ENCODE data around the gene SLC25A51.

The SLC25A51 gene

DNA sequence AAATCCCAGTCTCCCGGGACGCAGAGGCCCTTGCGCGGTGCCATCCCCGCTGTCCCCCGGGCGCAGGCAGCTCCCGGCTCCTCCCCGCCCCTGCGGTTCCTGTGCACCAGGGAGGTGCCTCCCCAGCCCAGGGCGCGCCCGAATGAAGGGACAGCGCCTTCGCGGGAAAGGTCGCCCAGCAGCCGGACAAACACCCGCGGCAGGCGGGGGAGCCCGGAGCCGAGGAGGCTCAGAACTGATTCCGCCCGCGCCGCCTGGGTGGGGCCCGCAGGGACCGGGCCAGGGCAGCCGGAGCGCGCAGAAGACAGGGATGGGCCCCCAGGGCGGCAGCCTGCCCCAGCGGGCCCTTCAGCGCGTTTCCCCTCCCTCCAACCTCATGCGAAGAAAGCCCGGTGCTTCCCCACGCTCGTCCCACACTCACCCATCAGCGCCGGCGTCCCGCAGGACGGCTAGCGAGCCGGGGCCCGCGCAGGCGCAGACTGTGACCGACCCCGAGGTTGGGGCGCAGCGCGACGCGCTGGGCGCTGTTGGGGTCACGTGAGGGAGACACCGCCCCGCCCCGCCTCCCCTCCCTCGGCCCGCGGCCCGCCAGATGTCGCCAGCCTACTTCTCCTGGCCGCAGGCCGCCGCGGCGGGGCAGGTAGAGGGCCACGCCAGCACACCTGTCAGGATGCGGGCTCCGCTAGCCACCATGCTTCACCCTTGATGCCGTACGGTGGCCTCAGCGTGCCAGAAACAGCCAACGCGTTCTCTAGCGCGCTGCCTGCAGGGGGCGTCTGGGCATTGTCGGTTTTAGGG is at the start of gene SLC25A51:
Gene SLC25A51, minus strand, starts transcription at position 481 of the 798 bp plus-strand sequence. CDS start 15,577 bp downstream, outside the sequence.
- no peak for TF ChIP-seq EZH2 (IDR thresholded peaks at IDR 0.05)
- TF ChIP-seq FOXP2 (optimal IDR thresholded peaks at IDR 0.05; ENCODE audit: control extremely low read depth, extremely low read length, insufficient read depth): no peak
- TF ChIP-seq POLR2AphosphoS5 (IDR thresholded peaks at IDR 0.05; ENCODE audit: borderline replicate concordance, low read depth, low read length): peak; percentile 87
- peak within 1 kb of the TSS; percentile 78 for H3K9ac ChIP-seq (ENCODE audit: insufficient read length)
- DNase-seq (ENCODE audit: low read depth, low spot score): peak; percentile 50
- H3K4me3 ChIP-seq: peak within 1 kb of the TSS; percentile 99
- no peak within 1 kb of the TSS for H3K27ac ChIP-seq
- H3K36me3 ChIP-seq (ENCODE audit: insufficient read depth, low read length): peaks cover 6% of the 10 kb centered on the region
- no peaks in the 10 kb centered on the region for H3K9me3 ChIP-seq (ENCODE audit: low read depth, low read length)

DNA sequence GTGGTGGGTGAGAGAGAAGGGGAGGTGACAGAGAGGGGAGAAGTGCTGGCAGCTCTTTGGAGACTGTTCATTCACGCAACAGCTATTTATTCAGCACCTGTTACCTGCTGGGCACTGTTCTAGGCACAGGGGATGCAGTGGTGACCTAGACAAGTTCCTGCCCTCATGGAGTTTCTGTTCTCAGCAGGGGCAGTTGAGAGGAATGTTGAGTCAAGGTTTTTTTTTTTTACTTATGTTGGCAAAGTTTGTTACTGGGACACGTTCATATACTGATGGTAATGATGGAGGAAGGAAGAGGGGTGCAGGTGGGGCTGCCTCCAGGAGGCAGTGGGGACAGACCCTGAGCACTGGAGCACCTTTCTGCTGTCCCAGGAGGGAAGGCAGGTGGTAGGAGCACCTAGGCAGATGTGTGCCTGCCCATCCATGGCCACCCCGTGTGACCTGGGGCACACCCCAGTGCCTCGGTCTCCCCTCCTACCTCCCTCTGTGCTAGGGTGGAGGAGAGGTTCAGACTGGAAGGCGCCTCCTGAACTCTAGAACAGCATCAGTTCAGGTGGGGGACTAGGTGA is 49.4 kb upstream of the SLC25A51 start:
- no peaks in the 10 kb centered on the region for H3K9me3 ChIP-seq (ENCODE audit: low read depth, low read length)
- no peak for DNase-seq (ENCODE audit: low read depth, low spot score)
- H3K9ac ChIP-seq (ENCODE audit: insufficient read length): no peak overlapping the region
- H3K4me3 ChIP-seq: no peak overlapping the region
- no peak overlapping the region for H3K27ac ChIP-seq
- peaks cover 60% of the 10 kb centered on the region for H3K36me3 ChIP-seq (ENCODE audit: insufficient read depth, low read length)
- TF ChIP-seq EZH2 (IDR thresholded peaks at IDR 0.05) (no peak), POLR2AphosphoS5 (IDR thresholded peaks at IDR 0.05; ENCODE audit: borderline replicate concordance, low read depth, low read length) (no peak), FOXP2 (optimal IDR thresholded peaks at IDR 0.05; ENCODE audit: control extremely low read depth, extremely low read length, insufficient read depth) (no peak)

DNA sequence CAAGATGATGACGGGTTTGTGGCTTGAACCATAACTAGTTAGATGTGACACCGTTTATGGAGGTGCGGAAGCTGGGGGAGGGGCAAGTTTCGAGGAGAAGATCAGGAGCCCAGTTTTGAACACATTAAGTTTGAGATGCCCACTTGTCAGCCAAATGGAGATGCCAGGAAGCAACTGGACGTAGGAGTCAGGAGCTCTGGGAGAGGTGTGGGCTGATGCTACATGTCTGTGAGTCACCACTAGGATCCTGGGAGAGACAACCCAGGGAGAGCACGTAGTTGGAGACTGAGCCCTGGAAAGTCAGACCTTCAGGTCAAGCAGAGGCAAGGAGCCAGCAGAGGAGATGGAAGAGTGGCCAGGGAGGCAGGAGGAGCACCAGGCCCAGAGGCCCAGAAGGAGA is 48.8 kb upstream of the SLC25A51 start:
- H3K9ac ChIP-seq (ENCODE audit: insufficient read length): no peak overlapping the region
- TF ChIP-seq POLR2AphosphoS5 (IDR thresholded peaks at IDR 0.05; ENCODE audit: borderline replicate concordance, low read depth, low read length) (no peak), EZH2 (IDR thresholded peaks at IDR 0.05) (no peak), FOXP2 (optimal IDR thresholded peaks at IDR 0.05; ENCODE audit: control extremely low read depth, extremely low read length, insufficient read depth) (no peak)
- no peak overlapping the region for H3K4me3 ChIP-seq
- H3K27ac ChIP-seq: no peak overlapping the region
- H3K9me3 ChIP-seq (ENCODE audit: low read depth, low read length): no peaks in the 10 kb centered on the region
- no peak for DNase-seq (ENCODE audit: low read depth, low spot score)
- peaks cover 65% of the 10 kb centered on the region for H3K36me3 ChIP-seq (ENCODE audit: insufficient read depth, low read length)

DNA sequence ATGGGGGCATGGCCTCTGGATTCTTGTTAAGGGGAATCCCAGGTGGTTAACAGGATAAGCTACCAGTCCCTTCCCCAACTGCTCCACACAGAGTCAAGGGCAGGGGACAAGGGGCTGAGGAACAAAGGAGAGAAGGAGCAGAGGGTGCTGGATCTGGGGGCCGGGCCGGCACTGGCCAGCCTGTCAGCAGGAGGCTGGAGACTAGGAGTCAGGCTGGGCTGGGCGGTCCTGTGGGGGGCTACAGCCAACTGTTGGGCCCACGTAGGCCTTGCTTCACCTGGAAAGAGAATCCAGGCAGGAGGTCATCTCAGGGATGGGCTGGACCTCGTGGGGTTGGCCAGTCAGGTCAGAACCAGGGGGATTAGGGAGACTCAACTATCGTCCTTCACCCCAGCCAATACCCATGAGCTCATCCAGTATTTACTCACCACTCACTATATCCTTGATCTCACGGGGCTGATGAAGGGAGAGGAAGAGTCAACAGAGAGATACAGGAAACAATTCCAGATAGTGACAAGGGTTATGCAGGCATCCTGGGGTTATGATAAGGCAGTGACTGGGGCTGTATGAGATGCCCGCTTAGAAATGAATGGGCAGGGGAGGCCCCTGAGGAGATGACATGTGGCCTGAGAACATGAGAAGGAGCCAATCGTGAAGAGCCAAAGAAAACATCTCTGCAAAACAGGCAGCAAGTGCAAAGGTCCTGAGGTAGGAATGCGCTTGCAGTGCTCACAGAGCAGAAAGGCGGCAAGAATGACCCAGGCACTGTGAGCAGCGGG is 47.9 kb upstream of the SLC25A51 start:
- Histone ChIP-seq H3K27ac (no peak overlapping the region), H3K4me3 (no peak overlapping the region), H3K36me3 (ENCODE audit: insufficient read depth, low read length) (peaks cover 74% of the 10 kb centered on the region), H3K9ac (ENCODE audit: insufficient read length) (no peak overlapping the region), H3K9me3 (ENCODE audit: low read depth, low read length) (no peaks in the 10 kb centered on the region)
- TF ChIP-seq EZH2 (IDR thresholded peaks at IDR 0.05) (no peak), POLR2AphosphoS5 (IDR thresholded peaks at IDR 0.05; ENCODE audit: borderline replicate concordance, low read depth, low read length) (no peak), FOXP2 (optimal IDR thresholded peaks at IDR 0.05; ENCODE audit: control extremely low read depth, extremely low read length, insufficient read depth) (no peak)
- DNase-seq (ENCODE audit: low read depth, low spot score): no peak

GRCh38 chr9:37950561-37950960 is 46.6 kb upstream of the SLC25A51 start:
- H3K36me3 ChIP-seq (ENCODE audit: insufficient read depth, low read length): peaks cover 76% of the 10 kb centered on the region
- TF ChIP-seq EZH2 (IDR thresholded peaks at IDR 0.05): no peak
- TF ChIP-seq FOXP2 (optimal IDR thresholded peaks at IDR 0.05; ENCODE audit: control extremely low read depth, extremely low read length, insufficient read depth): no peak
- no peak for TF ChIP-seq POLR2AphosphoS5 (IDR thresholded peaks at IDR 0.05; ENCODE audit: borderline replicate concordance, low read depth, low read length)
- H3K27ac ChIP-seq: no peak overlapping the region

GRCh38 chr9:37949576-37949975 is 45.6 kb upstream of the SLC25A51 start:
- TF ChIP-seq POLR2AphosphoS5 (IDR thresholded peaks at IDR 0.05; ENCODE audit: borderline replicate concordance, low read depth, low read length): no peak
- TF ChIP-seq EZH2 (IDR thresholded peaks at IDR 0.05): no peak
- no peak for TF ChIP-seq FOXP2 (optimal IDR thresholded peaks at IDR 0.05; ENCODE audit: control extremely low read depth, extremely low read length, insufficient read depth)
- no peak overlapping the region for H3K27ac ChIP-seq

More at GRCh38 chr9:37950561-37950960, 46.6 kb upstream of the SLC25A51 start:
- DNase-seq (ENCODE audit: low read depth, low spot score): no peak
- H3K4me3 ChIP-seq: no peak overlapping the region
- H3K9ac ChIP-seq (ENCODE audit: insufficient read length): no peak overlapping the region
- H3K9me3 ChIP-seq (ENCODE audit: low read depth, low read length): no peaks in the 10 kb centered on the region

DNA sequence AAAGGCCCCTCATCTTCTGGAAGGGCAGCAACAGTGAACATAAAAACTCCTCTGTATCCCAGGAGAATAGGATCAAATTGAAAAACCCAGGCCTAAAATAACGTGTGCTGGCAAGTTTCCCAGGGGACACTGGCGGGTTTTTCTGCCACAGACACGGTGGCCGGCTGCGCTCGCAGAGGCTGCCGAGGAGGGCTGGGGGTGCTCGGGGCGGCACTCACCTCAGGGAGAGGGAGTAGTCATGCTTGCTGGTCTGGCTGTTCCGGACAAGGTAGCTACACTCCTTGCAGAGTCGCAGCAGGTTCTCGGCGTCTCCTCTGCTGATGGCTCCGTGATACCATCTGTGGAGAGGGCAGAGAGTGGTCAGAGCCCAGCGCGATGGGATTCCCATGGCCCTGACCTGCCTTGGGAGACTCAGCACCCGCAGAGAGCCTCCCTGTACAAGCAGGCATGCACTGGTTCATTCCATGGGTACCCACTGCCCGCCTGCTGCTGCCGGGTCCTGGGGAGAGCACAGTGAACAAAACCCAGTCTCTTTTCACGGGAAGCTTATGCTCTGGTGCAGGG is 44.6 kb upstream of the SLC25A51 start:
- no peak overlapping the region for H3K4me3 ChIP-seq
- H3K27ac ChIP-seq: no peak overlapping the region
- H3K36me3 ChIP-seq (ENCODE audit: insufficient read depth, low read length): peaks cover 64% of the 10 kb centered on the region
- no peak for TF ChIP-seq FOXP2 (optimal IDR thresholded peaks at IDR 0.05; ENCODE audit: control extremely low read depth, extremely low read length, insufficient read depth)
- TF ChIP-seq POLR2AphosphoS5 (IDR thresholded peaks at IDR 0.05; ENCODE audit: borderline replicate concordance, low read depth, low read length): no peak
- TF ChIP-seq EZH2 (IDR thresholded peaks at IDR 0.05): no peak
- no peak overlapping the region for H3K9ac ChIP-seq (ENCODE audit: insufficient read length)
- DNase-seq (ENCODE audit: low read depth, low spot score): no peak
- H3K9me3 ChIP-seq (ENCODE audit: low read depth, low read length): no peaks in the 10 kb centered on the region

More at GRCh38 chr9:37949576-37949975, 45.6 kb upstream of the SLC25A51 start:
- DNase-seq (ENCODE audit: low read depth, low spot score): no peak
- Histone ChIP-seq H3K4me3 (no peak overlapping the region), H3K36me3 (ENCODE audit: insufficient read depth, low read length) (peaks cover 75% of the 10 kb centered on the region), H3K9me3 (ENCODE audit: low read depth, low read length) (no peaks in the 10 kb centered on the region), H3K9ac (ENCODE audit: insufficient read length) (no peak overlapping the region)

GRCh38 chr9:37947977-37948376 is 44.0 kb upstream of the SLC25A51 start:
- Histone ChIP-seq H3K27ac (no peak overlapping the region), H3K4me3 (no peak overlapping the region), H3K9me3 (ENCODE audit: low read depth, low read length) (no peaks in the 10 kb centered on the region), H3K36me3 (ENCODE audit: insufficient read depth, low read length) (peaks cover 59% of the 10 kb centered on the region), H3K9ac (ENCODE audit: insufficient read length) (no peak overlapping the region)
- TF ChIP-seq EZH2 (IDR thresholded peaks at IDR 0.05) (no peak), POLR2AphosphoS5 (IDR thresholded peaks at IDR 0.05; ENCODE audit: borderline replicate concordance, low read depth, low read length) (no peak)
- DNase-seq (ENCODE audit: low read depth, low spot score): no peak

Data from SK-N-MC (cell line).